Measurements from ENCODE around the gene MLX. TPM values are rescaled to one million over a fixed set of nuclear protein-coding genes. Genes with fewer than 3 reads are reported as not detected.
"Not testable (repeated sequence)": the region's sequence is repeated elsewhere in the genome, so short reads cannot be mapped to it uniquely, and the experiment has no call there.

Gene MLX
- total RNA-seq, 1 experiment from 2014 or later = 16.2 TPM

DNA sequence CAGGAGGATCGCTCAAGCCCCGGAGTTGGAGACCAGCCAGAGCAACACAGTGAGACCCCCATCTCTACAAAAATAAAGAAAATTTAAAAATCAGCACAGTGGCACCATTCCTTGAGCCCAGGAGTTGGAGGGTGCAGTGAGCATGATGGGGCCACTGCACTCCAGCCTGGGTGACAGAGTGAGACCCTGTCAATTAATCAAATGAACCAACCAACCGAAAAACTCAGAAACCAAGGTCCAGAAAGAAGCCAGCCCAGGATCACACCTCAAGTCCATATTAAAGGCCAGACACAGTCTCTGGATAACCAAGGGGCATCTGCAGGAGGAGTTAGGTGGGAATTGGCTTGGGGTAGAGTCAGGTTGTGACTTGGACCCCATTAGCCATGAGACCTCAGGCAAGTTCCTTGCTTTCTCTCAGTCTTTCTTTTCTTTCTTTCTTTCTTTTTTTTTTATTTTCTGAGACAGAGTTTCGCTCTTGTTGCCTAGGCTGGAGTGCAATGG is 11.7 kb upstream of the MLX start:
- no peak for DNase-seq (ENCODE audit: low read depth)

DNA sequence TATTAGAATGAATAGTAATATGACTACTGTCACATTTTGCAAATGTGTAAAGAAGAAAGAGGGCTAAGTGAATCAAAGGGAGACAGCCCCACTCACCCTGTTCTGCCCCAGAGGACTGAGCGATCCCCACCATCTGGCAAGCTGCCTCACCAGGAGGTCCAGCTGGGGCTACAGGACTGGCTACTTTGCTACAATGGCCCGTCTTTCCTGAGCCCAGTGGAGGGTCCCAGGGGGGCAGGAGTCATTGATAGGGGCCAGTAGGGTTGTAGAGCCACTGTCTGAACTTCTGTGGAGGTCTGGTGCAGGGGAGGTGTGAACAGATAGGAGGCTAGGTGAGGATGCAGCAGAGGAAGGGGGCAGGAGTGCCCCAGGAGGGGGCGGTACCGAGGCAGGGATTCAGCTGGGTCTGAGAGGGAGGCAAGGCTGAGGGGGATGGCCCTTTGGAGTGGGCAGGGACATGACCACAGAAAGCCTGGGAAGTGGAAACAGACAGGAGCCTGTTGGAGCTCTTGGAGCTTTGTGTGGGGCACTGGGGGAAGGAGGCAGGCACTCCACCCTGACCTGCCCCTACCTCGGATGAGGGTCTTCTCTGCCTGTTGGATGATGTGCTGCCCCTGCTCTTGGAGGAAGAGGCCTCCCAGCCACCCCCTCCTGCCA is 10.8 kb upstream of the MLX start:
- DNase-seq (ENCODE audit: low read depth) = not testable (repeated sequence)

DNA sequence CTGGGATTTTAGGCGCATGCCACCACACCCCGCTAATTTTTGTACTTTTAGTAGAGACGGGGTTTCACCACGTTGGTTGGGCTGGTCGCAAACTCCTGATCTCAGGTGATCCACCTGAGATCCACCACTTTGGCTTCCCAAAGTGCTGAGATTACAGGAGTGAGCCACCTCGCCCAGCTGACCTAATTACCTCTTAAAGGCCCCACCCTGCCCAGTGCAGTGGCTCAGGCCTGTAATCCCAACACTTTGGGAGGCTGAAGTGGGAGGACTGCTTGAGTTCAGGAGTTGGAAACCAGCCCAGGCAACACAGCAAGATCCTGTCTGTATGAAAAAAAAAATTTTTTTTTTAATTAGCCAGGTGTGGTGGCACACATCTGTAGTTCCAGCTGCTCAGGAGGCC is 7.8 kb upstream of the MLX start:
- DNase-seq (ENCODE audit: low read depth) = no peak

DNA sequence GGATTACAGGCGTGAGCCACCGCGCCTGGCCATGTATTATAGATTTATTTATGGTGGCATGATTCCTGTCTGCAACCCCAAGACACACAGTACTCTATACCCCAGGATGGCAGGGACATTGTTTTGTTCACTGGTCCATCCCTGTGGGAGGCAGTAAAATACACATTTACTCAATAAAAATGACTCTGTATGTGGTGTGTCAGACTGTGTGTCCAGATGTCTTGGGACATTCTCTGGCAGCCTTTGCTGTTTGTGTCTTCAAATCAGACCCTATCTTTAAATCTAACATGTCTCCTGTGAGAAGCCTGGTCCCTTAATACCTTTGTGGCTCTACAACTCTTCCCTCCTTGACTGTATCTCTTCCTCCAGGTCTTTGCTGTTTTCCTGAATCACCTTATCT is 6.7 kb upstream of the MLX start:
- DNase-seq (ENCODE audit: low read depth) = no peak

DNA sequence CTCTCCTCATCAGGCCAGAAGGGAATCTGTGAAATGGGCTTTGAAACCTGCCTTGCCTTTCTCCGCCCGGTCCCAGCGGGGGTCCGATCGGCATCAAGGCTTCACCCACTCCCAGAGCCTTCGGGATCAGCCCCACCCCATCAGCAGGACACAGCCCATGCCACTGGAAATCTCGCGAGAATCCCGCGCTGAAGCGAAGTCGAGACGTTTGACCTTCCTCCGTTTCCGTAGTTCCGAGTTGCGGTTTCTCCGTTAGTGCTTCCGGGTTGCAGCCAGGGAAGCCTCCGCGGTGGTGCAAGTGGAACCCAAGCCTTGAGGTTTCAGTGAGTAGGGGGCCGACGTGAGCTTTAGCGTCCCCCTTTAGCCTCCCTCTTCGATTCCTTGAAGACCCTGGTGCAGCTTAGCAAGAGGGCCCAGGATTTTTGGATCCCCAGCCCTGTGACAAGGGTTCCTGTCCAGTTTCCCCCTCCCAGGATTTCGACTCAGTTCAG is 5.0 kb upstream of the MLX start, which contains the start of gene COASY:
Gene COASY, plus strand, starts transcription at position 252 of the 491 bp plus-strand sequence. CDS start 475 bp downstream, outside the sequence.
- peak; percentile 95 for DNase-seq (ENCODE audit: low read depth)

DNA sequence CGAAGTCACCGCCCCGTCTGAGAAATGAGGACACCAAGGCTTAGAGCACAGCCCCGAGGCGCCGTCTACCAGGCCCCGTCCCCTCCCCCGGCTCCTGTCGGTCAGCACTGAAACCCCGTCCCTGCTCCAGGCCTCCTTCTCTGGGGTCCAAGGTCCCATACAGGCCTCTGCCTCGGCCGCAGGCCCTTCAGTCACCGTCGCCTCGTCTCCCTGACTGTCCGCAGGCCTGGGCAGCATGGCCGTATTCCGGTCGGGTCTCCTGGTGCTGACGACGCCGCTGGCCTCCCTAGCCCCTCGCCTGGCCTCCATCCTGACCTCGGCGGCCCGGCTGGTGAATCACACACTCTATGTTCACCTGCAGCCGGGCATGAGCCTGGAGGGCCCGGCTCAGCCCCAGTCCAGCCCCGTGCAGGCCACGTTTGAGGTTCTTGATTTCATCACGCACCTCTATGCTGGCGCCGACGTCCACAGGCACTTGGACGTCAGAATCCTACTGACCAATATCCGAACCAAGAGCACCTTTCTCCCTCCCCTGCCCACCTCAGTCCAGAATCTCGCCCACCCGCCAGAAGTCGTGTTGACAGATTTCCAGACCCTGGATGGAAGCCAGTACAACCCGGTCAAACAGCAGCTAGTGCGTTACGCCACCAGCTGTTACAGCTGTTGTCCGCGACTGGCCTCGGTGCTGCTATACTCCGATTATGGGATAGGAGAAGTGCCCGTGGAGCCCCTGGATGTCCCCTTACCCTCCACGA is 4.3 kb upstream of the MLX start:
- DNase-seq (ENCODE audit: low read depth) = no peak

DNA sequence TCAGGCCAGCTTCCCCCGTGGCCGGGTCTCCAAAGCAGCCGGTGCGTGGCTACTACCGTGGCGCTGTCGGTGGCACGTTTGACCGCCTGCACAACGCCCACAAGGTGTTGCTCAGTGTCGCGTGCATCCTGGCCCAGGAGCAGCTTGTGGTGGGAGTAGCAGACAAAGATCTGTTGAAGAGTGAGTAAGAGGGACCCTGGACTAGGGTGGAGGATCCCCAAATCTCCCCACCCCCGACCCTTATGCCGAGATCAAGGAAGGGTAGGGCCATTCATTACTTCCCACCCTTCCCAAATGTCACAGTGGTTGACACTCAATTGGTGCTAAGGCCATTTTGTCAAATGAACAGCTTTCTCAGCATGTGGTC is 3.8 kb upstream of the MLX start:
- no peak for DNase-seq (ENCODE audit: low read depth)

DNA sequence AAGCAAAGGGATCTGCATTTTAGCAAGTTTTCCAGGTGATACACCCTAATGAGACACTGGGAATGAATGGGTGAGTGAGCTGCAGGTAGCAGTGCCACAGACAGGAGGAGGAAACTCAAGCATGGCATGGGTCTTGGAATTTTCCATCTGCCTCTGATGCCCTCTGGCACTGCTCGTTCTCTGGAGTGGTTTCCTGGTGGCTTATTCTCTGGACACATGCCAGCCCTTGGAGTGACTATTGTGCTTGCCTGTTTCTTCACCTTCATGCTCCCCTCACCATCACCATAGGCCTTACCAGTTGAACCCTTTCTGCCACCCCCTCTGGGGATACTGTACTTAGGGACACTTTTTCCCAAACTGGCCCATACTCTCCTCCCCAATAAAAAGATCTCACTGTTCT is 3.4 kb upstream of the MLX start:
- no peak for DNase-seq (ENCODE audit: low read depth)

DNA sequence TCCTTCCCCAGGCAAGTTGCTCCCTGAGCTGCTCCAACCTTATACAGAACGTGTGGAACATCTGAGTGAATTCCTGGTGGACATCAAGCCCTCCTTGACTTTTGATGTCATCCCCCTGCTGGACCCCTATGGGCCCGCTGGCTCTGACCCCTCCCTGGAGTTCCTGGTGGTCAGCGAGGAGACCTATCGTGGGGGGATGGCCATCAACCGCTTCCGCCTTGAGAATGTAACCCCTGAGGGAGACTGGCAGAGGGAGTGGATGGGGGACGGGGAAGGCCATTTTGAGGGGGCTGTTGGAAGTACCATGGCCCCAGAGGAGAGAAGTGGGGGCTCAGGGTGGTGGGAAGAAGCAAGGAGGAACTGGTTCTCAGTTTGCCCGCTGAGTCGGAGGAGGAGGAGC is 3.0 kb upstream of the MLX start:
- DNase-seq (ENCODE audit: low read depth) = no peak

DNA sequence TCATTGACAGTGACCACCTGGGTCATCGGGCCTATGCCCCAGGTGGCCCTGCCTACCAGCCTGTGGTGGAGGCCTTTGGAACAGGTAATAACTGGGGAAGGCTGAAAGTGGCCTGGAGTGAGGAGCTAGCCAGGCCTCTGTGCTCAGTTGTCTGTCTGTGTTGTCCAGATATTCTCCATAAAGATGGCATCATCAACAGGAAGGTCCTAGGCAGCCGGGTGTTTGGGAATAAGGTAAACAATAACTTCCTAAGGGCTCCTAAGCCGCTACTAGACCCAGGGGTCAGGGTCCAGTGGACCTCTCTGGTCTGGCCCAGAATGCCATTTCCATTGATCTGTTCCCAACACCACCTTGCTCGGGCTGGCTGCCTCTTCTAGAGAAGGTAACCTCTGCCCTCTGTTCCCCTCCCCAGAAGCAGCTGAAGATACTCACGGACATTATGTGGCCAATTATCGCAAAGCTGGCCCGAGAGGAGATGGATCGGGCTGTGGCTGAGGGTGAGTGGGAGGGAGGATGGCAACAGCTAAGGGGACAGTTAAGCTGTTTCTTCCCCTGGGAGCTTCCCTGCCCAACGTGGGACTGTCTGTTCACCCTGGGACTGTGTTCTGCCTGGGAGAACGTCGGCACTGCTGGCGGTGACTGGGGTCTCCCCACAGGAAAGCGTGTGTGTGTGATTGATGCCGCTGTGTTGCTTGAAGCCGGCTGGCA is 1.9 kb upstream of the MLX start:
- DNase-seq (ENCODE audit: low read depth) = no peak

DNA sequence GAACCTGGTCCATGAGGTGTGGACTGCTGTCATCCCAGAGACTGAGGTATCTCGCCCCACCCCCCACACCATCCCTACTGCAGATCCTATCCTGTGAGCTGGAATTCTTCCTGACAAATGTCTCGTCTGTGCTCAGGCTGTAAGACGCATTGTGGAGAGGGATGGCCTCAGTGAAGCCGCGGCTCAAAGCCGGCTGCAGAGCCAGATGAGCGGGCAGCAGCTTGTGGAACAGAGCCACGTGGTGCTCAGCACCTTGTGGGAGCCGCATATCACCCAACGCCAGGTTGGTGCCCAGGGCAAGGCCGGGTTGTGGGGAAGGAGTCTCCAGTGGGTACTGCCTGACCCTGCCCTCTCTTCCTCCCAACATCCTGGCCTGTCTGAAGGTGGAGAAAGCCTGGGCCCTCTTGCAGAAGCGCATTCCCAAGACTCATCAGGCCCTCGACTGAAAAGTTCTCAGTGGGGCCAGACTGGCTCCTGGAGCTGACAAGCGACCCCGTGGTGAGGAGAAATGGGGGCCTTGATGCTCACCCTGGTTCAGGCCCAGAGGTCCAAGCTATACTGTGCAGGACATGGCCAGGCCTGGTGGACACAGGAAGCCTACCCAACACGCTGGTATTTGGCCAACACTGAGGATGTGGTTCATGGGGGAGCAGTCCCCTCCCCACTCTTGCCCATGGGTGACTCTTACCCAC is 1.2 kb upstream of the MLX start:
- DNase-seq (ENCODE audit: low read depth) = no peak

DNA sequence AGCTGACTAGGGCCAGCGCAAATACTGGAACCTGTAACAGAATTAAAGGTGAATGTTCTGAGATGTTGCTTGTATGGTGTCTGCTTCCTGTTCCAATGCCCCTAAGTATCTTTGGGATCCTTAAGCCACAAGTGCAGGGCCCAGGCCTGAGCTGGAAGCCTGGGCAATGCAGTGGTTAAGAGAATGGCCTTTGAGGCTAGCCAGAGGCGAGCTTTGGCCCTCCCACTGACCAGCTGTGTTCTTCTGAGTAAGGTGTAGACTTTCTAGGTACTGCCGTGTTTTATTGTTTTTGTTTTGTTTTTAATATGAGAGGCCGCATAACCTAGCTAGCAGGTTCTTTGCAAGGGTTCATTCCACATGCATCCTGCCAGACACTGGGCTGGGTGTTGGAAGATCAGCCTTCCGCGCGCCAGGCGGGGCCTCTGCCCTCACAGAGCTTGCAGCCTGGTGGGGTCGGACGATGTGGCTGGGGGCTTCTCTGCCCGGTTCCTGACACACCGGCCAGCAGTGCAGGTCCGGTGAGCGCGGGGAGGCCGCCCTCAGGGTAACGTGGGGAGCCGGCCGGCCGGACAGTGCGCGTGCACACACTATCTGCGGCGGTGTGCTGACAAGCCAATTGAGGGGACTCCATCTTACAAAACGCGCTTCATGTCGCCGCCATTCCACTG is 551 bp upstream of the MLX start:
- no peak for DNase-seq (ENCODE audit: low read depth)

DNA sequence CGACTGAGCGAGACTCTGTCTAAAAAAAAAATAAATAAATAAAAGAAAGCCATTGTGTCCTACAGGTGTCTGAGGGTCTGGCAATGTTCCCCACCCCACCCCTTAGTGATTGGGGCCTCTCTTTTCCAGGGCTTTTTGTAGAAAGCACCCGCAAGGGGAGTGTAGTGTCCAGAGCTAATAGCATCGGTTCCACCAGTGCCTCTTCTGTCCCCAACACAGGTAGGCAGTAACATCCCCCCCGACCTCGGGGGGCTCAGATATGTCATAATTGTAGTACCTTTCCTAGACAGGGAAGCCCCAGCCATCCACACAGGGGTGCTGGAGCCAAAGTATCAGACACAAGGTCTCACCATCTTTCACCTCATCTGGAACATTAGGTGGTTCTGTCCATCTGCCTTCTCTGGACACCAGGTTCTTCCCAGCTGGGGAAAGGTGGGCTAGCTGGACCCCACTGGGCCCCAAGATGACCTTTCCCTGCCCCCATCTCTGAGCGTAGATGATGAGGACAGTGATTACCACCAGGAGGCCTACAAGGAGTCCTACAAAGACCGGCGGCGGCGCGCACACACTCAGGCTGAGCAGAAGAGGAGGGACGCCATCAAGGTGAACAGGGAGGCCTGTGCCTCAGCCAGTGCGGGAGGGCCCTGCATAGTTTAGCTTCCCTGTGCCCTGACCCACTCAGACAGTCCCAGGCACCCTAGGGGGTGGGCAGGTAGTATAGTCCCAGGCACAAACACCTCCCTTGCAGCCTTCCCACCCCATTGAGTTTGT is 1.6 kb downstream of the MLX start:
- no peak for DNase-seq (ENCODE audit: low read depth)

DNA sequence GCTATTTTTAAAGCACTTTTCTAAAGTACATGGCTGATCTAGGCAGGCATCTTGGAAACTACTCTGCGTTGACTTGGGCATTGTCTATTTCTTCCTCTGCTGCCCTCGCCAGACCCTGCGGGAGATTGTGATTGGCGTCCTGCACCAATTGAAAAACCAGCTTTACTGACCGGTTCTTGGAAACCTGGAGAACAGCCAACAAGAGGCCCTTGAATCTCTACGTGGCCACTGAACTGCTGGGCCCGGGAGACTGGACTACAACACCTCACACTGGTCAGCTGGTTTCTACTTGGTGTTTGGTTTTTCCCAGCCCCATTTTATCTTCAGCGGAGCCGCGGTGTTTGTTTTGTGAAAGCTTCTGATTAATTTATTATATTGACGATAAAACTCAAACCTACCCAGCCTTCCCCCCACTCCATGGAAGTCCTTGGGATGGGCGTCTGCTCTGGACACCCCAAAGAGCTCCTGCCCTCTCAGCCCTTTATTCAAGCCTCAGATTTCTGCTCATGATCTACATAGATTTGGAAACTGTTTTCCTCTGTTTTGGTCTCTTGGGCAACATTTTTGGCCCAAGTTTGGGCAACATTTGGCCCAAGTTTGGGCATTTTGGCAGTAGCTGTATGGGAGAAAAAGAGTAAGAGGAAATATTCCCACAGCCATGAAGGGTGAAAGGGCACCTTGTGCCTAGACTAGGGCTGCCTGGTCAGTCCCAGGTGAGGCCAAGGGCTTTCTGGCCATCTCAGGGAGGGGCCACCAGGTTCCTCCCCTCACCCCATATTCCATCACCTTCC is 4.7 kb downstream of the MLX start:
- no peak for DNase-seq (ENCODE audit: low read depth)

DNA sequence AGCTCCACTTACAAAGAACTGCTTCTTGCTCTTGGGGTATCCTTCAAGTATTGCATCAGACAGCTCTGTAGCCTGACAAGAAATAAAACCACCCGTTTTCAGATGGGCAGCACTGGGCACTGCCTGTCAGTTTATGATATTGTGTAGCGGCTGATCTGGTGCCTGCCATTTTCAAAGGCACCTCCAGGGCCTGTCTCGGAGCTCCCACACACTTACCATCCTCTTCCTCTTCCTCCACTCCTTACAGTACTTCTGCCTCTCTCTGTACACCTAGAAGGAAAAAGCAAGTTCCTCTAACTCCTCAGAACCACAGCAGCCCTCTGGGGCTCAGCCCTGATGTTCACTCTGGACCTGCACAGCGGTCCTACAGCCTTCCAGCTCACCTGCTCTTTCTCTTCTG is 6.2 kb downstream of the MLX start:
- no peak for DNase-seq (ENCODE audit: low read depth)

DNA sequence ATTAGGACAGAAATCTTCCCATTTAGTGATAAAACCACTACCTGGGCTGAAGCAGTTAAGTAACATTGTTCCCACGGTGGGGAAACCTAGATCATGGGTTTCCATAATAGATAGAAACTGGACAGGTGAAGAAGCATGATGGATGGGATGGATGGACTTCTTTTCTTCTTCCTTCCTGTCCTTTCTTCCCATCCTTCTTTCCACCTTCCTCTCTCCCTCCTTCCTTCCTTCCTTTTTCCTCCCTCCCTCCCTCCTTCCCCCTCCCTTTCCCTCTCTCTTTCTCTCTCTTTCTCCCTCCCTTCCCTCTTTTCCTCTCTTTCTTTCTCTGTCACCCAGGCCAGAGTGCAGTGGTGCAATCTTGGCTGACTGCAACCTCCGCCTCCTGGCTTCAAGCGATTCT is 7.6 kb downstream of the MLX start:
- no peak for DNase-seq (ENCODE audit: low read depth)

DNA sequence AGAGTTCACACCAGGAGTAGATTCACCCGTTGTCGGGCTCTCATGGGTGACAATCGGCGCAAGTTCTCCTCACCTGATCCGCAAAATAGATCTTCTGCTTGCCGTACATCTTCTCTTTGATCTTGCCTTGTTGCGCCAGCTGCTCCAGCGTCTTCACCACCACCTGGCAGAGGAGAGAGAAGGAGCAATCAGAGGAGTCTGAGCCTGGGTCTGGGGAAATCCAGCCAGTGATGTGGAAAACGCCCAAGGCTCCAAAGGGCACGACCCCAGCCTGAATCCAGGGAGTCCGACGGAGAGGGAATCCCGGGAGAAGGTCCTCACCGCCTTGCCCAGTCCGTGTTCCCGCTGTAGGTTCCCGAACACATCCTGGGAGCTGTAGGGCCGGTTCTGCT is 10.2 kb downstream of the MLX start:
- no peak for DNase-seq (ENCODE audit: low read depth)

DNA sequence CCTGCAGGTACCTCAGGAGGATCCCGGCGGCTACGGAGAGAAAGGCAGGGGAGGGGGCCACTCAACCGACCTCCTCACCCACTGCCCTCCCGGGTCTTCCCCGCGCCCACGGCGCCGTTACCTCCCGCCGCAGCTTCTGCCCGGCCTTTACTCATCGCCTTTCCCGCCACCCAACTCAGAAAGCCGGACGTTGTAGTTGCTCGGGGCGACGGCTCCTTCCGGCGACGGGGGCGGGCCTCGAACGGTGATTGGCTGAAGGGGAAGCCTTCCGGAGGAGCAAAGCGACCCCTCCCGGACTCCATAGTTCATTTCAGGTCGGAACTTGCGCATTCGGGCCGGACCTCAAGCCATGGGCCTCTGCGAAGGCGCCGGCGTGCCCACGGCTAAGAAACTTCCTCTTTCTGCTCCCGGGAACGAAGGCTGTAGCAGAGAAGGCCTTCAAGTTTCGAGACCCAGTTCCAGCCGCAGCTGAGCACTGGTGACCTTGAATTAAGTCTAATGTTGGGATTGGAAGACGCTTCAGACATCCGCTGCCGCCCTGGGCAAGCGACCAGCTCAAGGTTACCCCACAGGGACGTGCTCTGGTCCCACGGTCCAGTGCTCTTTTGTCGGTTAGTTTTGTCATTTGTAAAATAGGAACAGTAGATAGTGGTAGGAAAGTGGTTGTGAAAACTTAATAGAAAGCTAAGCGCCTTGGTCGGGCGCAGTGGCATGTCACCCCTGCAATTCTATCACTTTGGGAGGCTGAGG is 10.8 kb downstream of the MLX start, which contains the start of gene PSMC3IP:
Gene PSMC3IP, minus strand, starts transcription at position 198 of the 750 bp plus-strand sequence. Its CDS starts 43 bp downstream, at position 155.
- DNase-seq (ENCODE audit: low read depth) = peak; percentile 94

Data from Daoy (cell line).